ENCODE measurements around the gene S1PR3. TPM values are rescaled to one million over a fixed set of nuclear protein-coding genes. Genes with fewer than 3 reads are reported as not detected.

The S1PR3 gene
- total RNA-seq, 1 donor from 2014 or later = 3.0 TPM

GRCh38 chr9:88974641-88975040, 16.6 kb upstream of the S1PR3 start:
- Mint-ChIP-seq H3K4me3 (no peak overlapping the region), H3K27ac (no peak overlapping the region), H3K4me1 (ENCODE audit: low read depth) (peaks cover 5% of the 10 kb centered on the region), H3K36me3 (ENCODE audit: low read depth) (no peaks in the 10 kb centered on the region), H3K9me3 (no peaks in the 10 kb centered on the region), H3K27me3 (ENCODE audit: insufficient read depth) (peaks cover 6% of the 10 kb centered on the region)
- no peak for DNase-seq (ENCODE audit: low spot score)
- intact Hi-C loops (cut with micrococcal nuclease) = no loop called here

- no peaks in the 10 kb centered on the region for H3K9me3 Mint-ChIP-seq
- H3K4me3 Mint-ChIP-seq = no peak overlapping the region
- H3K27me3 Mint-ChIP-seq (ENCODE audit: insufficient read depth) = peaks cover 4% of the 10 kb centered on the region
- H3K27ac Mint-ChIP-seq = peak overlapping the region; percentile 41
- H3K36me3 Mint-ChIP-seq (ENCODE audit: low read depth) = no peaks in the 10 kb centered on the region
- no peak for DNase-seq (ENCODE audit: low spot score)
- intact Hi-C loops (cut with micrococcal nuclease) = loop anchor here (1.0 to 2.0 kb wide), 2 partner anchors 13 to 671 kb away; no protein-coding TSS in a partner anchor
- H3K4me1 Mint-ChIP-seq (ENCODE audit: low read depth) = peaks cover 5% of the 10 kb centered on the region
Observed at GRCh38 chr9:88975966-88976889, 15.0 kb upstream of the S1PR3 start.

GRCh38 chr9:88976890-88977257, 14.4 kb upstream of the S1PR3 start:
- intact Hi-C loops (cut with micrococcal nuclease) = loop anchor here (1.0 to 2.0 kb wide), 2 partner anchors 12 to 672 kb away; no protein-coding TSS in a partner anchor

GRCh38 chr9:88978034-88978433, 13.2 kb upstream of the S1PR3 start:
- Mint-ChIP-seq H3K36me3 (ENCODE audit: low read depth) (no peaks in the 10 kb centered on the region), H3K4me3 (no peak overlapping the region), H3K27ac (no peak overlapping the region), H3K9me3 (no peaks in the 10 kb centered on the region), H3K27me3 (ENCODE audit: insufficient read depth) (peaks cover 7% of the 10 kb centered on the region), H3K4me1 (ENCODE audit: low read depth) (peaks cover 5% of the 10 kb centered on the region)
- DNase-seq (ENCODE audit: low spot score) = no peak
- intact Hi-C loops (cut with micrococcal nuclease) = no loop called here

More at GRCh38 chr9:88976890-88977257, 14.4 kb upstream of the S1PR3 start:
- peaks cover 4% of the 10 kb centered on the region for H3K27me3 Mint-ChIP-seq (ENCODE audit: insufficient read depth)
- H3K4me1 Mint-ChIP-seq (ENCODE audit: low read depth) = peaks cover 5% of the 10 kb centered on the region
- H3K27ac Mint-ChIP-seq = peak overlapping the region; percentile 41
- H3K9me3 Mint-ChIP-seq = no peaks in the 10 kb centered on the region
- H3K36me3 Mint-ChIP-seq (ENCODE audit: low read depth) = no peaks in the 10 kb centered on the region
- no peak for DNase-seq (ENCODE audit: low spot score)
- no peak overlapping the region for H3K4me3 Mint-ChIP-seq

GRCh38 chr9:88979021-88979420, 12.2 kb upstream of the S1PR3 start:
- Mint-ChIP-seq H3K4me1 (ENCODE audit: low read depth) (peaks cover 5% of the 10 kb centered on the region), H3K9me3 (no peaks in the 10 kb centered on the region), H3K36me3 (ENCODE audit: low read depth) (no peaks in the 10 kb centered on the region), H3K4me3 (no peak overlapping the region), H3K27me3 (ENCODE audit: insufficient read depth) (peaks cover 10% of the 10 kb centered on the region), H3K27ac (no peak overlapping the region)
- intact Hi-C loops (cut with micrococcal nuclease) = no loop called here
- DNase-seq (ENCODE audit: low spot score) = no peak

GRCh38 chr9:88979791-88980190, 11.5 kb upstream of the S1PR3 start:
- no peaks in the 10 kb centered on the region for H3K36me3 Mint-ChIP-seq (ENCODE audit: low read depth)
- peaks cover 10% of the 10 kb centered on the region for H3K27me3 Mint-ChIP-seq (ENCODE audit: insufficient read depth)
- peaks cover 5% of the 10 kb centered on the region for H3K4me1 Mint-ChIP-seq (ENCODE audit: low read depth)
- H3K4me3 Mint-ChIP-seq = no peak overlapping the region
- H3K9me3 Mint-ChIP-seq = no peaks in the 10 kb centered on the region
- intact Hi-C loops (cut with micrococcal nuclease) = no loop called here
- no peak overlapping the region for H3K27ac Mint-ChIP-seq
- no peak for DNase-seq (ENCODE audit: low spot score)

GRCh38 chr9:88980740-88981203, 10.5 kb upstream of the S1PR3 start:
- intact Hi-C loops (cut with micrococcal nuclease) = no loop called here
- no peak for DNase-seq (ENCODE audit: low spot score)
- Mint-ChIP-seq H3K27me3 (ENCODE audit: insufficient read depth) (peaks cover 12% of the 10 kb centered on the region), H3K4me3 (no peak overlapping the region), H3K27ac (no peak overlapping the region), H3K4me1 (ENCODE audit: low read depth) (peaks cover 8% of the 10 kb centered on the region), H3K9me3 (no peaks in the 10 kb centered on the region), H3K36me3 (ENCODE audit: low read depth) (no peaks in the 10 kb centered on the region)

GRCh38 chr9:88983865-88984542, 7.3 kb upstream of the S1PR3 start:
- intact Hi-C loops (cut with micrococcal nuclease) = no loop called here
- Mint-ChIP-seq H3K9me3 (no peaks in the 10 kb centered on the region), H3K27me3 (ENCODE audit: insufficient read depth) (peaks cover 8% of the 10 kb centered on the region), H3K36me3 (ENCODE audit: low read depth) (no peaks in the 10 kb centered on the region), H3K27ac (no peak overlapping the region), H3K4me1 (ENCODE audit: low read depth) (peaks cover 14% of the 10 kb centered on the region), H3K4me3 (no peak overlapping the region)
- DNase-seq (ENCODE audit: low spot score) = no peak

GRCh38 chr9:88984543-88984883, 6.8 kb upstream of the S1PR3 start:
- no peaks in the 10 kb centered on the region for H3K36me3 Mint-ChIP-seq (ENCODE audit: low read depth)
- DNase-seq (ENCODE audit: low spot score) = no peak
- H3K27ac Mint-ChIP-seq = no peak overlapping the region
- no peak overlapping the region for H3K4me3 Mint-ChIP-seq
- intact Hi-C loops (cut with micrococcal nuclease) = no loop called here
- H3K27me3 Mint-ChIP-seq (ENCODE audit: insufficient read depth) = peaks cover 10% of the 10 kb centered on the region
- no peaks in the 10 kb centered on the region for H3K9me3 Mint-ChIP-seq
- H3K4me1 Mint-ChIP-seq (ENCODE audit: low read depth) = peaks cover 19% of the 10 kb centered on the region

- no peaks in the 10 kb centered on the region for H3K9me3 Mint-ChIP-seq
- H3K4me3 Mint-ChIP-seq = no peak overlapping the region
- H3K27ac Mint-ChIP-seq = no peak overlapping the region
- H3K27me3 Mint-ChIP-seq (ENCODE audit: insufficient read depth) = peaks cover 18% of the 10 kb centered on the region
- peaks cover 25% of the 10 kb centered on the region for H3K4me1 Mint-ChIP-seq (ENCODE audit: low read depth)
- no peak for DNase-seq (ENCODE audit: low spot score)
- no peaks in the 10 kb centered on the region for H3K36me3 Mint-ChIP-seq (ENCODE audit: low read depth)
- intact Hi-C loops (cut with micrococcal nuclease) = no loop called here
Observed at GRCh38 chr9:88985616-88986015, 5.7 kb upstream of the S1PR3 start.

GRCh38 chr9:88986776-88987175, 4.5 kb upstream of the S1PR3 start:
- DNase-seq (ENCODE audit: low spot score) = no peak
- Mint-ChIP-seq H3K4me1 (ENCODE audit: low read depth) (peaks cover 25% of the 10 kb centered on the region), H3K36me3 (ENCODE audit: low read depth) (no peaks in the 10 kb centered on the region), H3K27me3 (ENCODE audit: insufficient read depth) (peaks cover 20% of the 10 kb centered on the region), H3K9me3 (no peaks in the 10 kb centered on the region), H3K4me3 (no peak overlapping the region), H3K27ac (no peak overlapping the region)
- intact Hi-C loops (cut with micrococcal nuclease) = no loop called here

- peaks cover 25% of the 10 kb centered on the region for H3K27me3 Mint-ChIP-seq (ENCODE audit: insufficient read depth)
Observed at GRCh38 chr9:88987661-88988060, 3.6 kb upstream of the S1PR3 start.

More at GRCh38 chr9:88987661-88988060, 3.6 kb upstream of the S1PR3 start:
- H3K4me1 Mint-ChIP-seq (ENCODE audit: low read depth) = peaks cover 25% of the 10 kb centered on the region
- H3K27ac Mint-ChIP-seq = no peak overlapping the region
- DNase-seq (ENCODE audit: low spot score) = no peak
- H3K9me3 Mint-ChIP-seq = no peaks in the 10 kb centered on the region
- H3K36me3 Mint-ChIP-seq (ENCODE audit: low read depth) = no peaks in the 10 kb centered on the region
- intact Hi-C loops (cut with micrococcal nuclease) = loop anchor here (2.0 kb wide), 2 partner anchors 37 to 153 kb away; no protein-coding TSS in a partner anchor
- H3K4me3 Mint-ChIP-seq = no peak overlapping the region

All from activated T-helper 1 cell treated with anti-CD3 and anti-CD28 coated beads, Interleukin-12 subunit alpha, Interleukin-12 subunit beta, Interleukin-2, Interleukin-4 antibody, amounts not matched to agents 30 ng/mL and 10 ng/mL and 1 ng/mL, durations not matched to agents 14 hours and 24 hours and 36 hours (primary cell).